HG02798 (cell line): Measurements from ENCODE around the gene MEF2B.
"Not testable (repeated sequence)": the region's sequence is repeated elsewhere in the genome, so short reads cannot be mapped to it uniquely, and the experiment has no call there.

ENCODE experiments used
- ATAC-seq: cut with Tn5 transposase; IDR thresholded peaks from one replicate; pipeline ENCODE4 v1.9.1; 2021; ENCODE audit warnings: mild to moderate bottlenecking; ENCODE audit not compliant: unreplicated experiment, poor library complexity

MEF2B gene

GRCh38 chr19:19134687-19135158 lies 35.3 kb downstream of the MEF2B start:
- no peak for ATAC-seq

GRCh38 chr19:19133985-19134384 lies 36.1 kb downstream of the MEF2B start:
- no peak for ATAC-seq

- no peak for ATAC-seq
Measured at GRCh38 chr19:19132912-19133311, 37.2 kb downstream of the MEF2B start.

- ATAC-seq = no peak
Measured at GRCh38 chr19:19131989-19132388, 38.1 kb downstream of the MEF2B start.

- ATAC-seq = no peak
Measured at GRCh38 chr19:19126102-19126501, 44.0 kb downstream of the MEF2B start.

- no peak for ATAC-seq
Measured at GRCh38 chr19:19123386-19123785, 46.7 kb downstream of the MEF2B start.

- ATAC-seq = no peak
Measured at GRCh38 chr19:19122902-19123301, 47.2 kb downstream of the MEF2B start.

- no peak for ATAC-seq
Measured at GRCh38 chr19:19121371-19121770, 48.7 kb downstream of the MEF2B start.

- no peak for ATAC-seq
Measured at GRCh38 chr19:19120308-19121231, 49.5 kb downstream of the MEF2B start.

GRCh38 chr19:19119325-19120237 lies 50.5 kb downstream of the MEF2B start:
- ATAC-seq = no peak

- no peak for ATAC-seq
Measured at GRCh38 chr19:19115954-19116353, 54.1 kb downstream of the MEF2B start.

GRCh38 chr19:19113040-19113626 lies 56.9 kb downstream of the MEF2B start:
- ATAC-seq = no peak

- no peak for ATAC-seq
Measured at GRCh38 chr19:19111967-19112580, 58.0 kb downstream of the MEF2B start.

GRCh38 chr19:19111136-19111835 lies 58.8 kb downstream of the MEF2B start:
- no peak for ATAC-seq

- no peak for ATAC-seq
Measured at GRCh38 chr19:19110410-19111135, 59.5 kb downstream of the MEF2B start.

- no peak for ATAC-seq
Measured at GRCh38 chr19:19109601-19110000, 60.5 kb downstream of the MEF2B start.

- no peak for ATAC-seq
Measured at GRCh38 chr19:19107654-19108053, 62.4 kb downstream of the MEF2B start.

- not testable (repeated sequence) for ATAC-seq
Measured at GRCh38 chr19:19106938-19107337, 63.1 kb downstream of the MEF2B start.

GRCh38 chr19:19106056-19106551 lies 64.0 kb downstream of the MEF2B start:
- no peak for ATAC-seq
